Testis (tissue), 3 donors: ENCODE data around the gene DENND1A. TPM values are rescaled to one million over a fixed set of nuclear protein-coding genes. Genes with fewer than 3 reads are reported as not detected.
"Not testable (repeated sequence)": the region's sequence is repeated elsewhere in the genome, so short reads cannot be mapped to it uniquely, and the experiment has no call there.

ENCODE experiments used
- DNase-seq: peaks from one replicate; pipeline ENCODE4 v3.0.0-alpha.2; 2019
- H3K27ac ChIP-seq, 2 donors: fragments of 200-600 bp; sonication (generic); one replicate each; pipeline ENCODE4 v1.5.1; 2019
- H3K27me3 ChIP-seq: fragments of 200-600 bp; sonication (generic); one replicate; pipeline ENCODE4 v1.5.1; 2019
- H3K36me3 ChIP-seq: fragments of 200-600 bp; sonication (generic); one replicate; pipeline ENCODE4 v1.5.1; 2017; ENCODE audit warnings: low read depth; ENCODE audit errors: missing control alignments
- H3K4me1 ChIP-seq: fragments of 200-600 bp; sonication (generic); one replicate; pipeline ENCODE4 v1.5.1; 2019
- H3K4me3 ChIP-seq, 2 donors: fragments of 200-600 bp; sonication (generic); one replicate each; pipeline ENCODE4 v1.5.1; 2017 to 2019
- H3K9me3 ChIP-seq: fragments of 200-600 bp; sonication (generic); one replicate; pipeline ENCODE4 v1.5.1; 2017
- POLR2A ChIP-seq: fragments of 450-650 bp; IDR thresholded peaks from one replicate; pipeline ENCODE4 v1.6.1; 2017; ENCODE audit warnings: antibody characterized with exemption, mild to moderate bottlenecking, moderate library complexity
- WGBS, 2 donors: methylation state at CpG; one replicate each; pipeline ENCODE4 v1.1.5; 2018; 5-methylcytosine and 5-hydroxymethylcytosine counted together
- intact Hi-C: fragments of 100-400 bp; cut with DNase I; formaldehyde crosslinking; loops from one replicate; pipeline ENCODE4 v1.15.1; 2023; ENCODE audit warnings: low total_unique reads
- polyA plus RNA-seq: library from polyadenylated mRNA; stranded (reverse); fragments of 350-450 nt; fragmentation: Illumina TruSeq; extraction: RNeasy Lipid Tissue Mini Kit (QIAGEN cat#74804); gene quantifications from one replicate; pipeline ENCODE4 v1.2.3, GENCODE V29; 2014; ENCODE audit warnings: low read depth, low replicate concordance; ENCODE audit not compliant: insufficient read depth
- total RNA-seq, 2 donors: library from RNA; depleted of rRNA; stranded (reverse); fragments of >200 nt; gene quantifications; one replicate each; pipeline ENCODE4 v1.2.3, GENCODE V29; 2016
- TF ChIP-seq, protein P1 (sequence below), 3 experiments: fragments of 450-650 bp in 2 of 3; fragments of 200-600 bp in 1 of 3; sonication (generic) in 1 of 3; IDR thresholded peaks; one replicate each; pipeline ENCODE4 v1.5.1; 2016 to 2019; ENCODE audit warnings: antibody characterized with exemption in 3 of 3, mild to moderate bottlenecking in 2 of 3, moderate library complexity in 1 of 3

The DENND1A gene
- total and polyA plus RNA-seq, 3 donors from 2014 or later: 20.3 to 47.4 (median 44.9) TPM

- TF ChIP-seq POLR2A: no peak
- TF ChIP-seq, protein P1, sequence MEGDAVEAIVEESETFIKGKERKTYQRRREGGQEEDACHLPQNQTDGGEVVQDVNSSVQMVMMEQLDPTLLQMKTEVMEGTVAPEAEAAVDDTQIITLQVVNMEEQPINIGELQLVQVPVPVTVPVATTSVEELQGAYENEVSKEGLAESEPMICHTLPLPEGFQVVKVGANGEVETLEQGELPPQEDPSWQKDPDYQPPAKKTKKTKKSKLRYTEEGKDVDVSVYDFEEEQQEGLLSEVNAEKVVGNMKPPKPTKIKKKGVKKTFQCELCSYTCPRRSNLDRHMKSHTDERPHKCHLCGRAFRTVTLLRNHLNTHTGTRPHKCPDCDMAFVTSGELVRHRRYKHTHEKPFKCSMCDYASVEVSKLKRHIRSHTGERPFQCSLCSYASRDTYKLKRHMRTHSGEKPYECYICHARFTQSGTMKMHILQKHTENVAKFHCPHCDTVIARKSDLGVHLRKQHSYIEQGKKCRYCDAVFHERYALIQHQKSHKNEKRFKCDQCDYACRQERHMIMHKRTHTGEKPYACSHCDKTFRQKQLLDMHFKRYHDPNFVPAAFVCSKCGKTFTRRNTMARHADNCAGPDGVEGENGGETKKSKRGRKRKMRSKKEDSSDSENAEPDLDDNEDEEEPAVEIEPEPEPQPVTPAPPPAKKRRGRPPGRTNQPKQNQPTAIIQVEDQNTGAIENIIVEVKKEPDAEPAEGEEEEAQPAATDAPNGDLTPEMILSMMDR (IDR thresholded peaks at IDR 0.05): no peak
- Histone ChIP-seq H3K27ac (no peak overlapping the region), H3K4me3 (no peak overlapping the region), H3K27me3 (no peaks in the 10 kb centered on the region), H3K9me3 (no peaks in the 10 kb centered on the region), H3K36me3 (no peaks in the 10 kb centered on the region), H3K4me1 (no peaks in the 10 kb centered on the region)
- 73 to 88% methylated on average over 4 to 6 of the region's 6 CpGs for whole genome bisulfite sequencing, 2 donors
- intact Hi-C loops: no loop called here
- no peak for DNase-seq
These were observed 17.6 kb downstream of the DENND1A start for GRCh38 chr9:123912167-123912897.

DNA sequence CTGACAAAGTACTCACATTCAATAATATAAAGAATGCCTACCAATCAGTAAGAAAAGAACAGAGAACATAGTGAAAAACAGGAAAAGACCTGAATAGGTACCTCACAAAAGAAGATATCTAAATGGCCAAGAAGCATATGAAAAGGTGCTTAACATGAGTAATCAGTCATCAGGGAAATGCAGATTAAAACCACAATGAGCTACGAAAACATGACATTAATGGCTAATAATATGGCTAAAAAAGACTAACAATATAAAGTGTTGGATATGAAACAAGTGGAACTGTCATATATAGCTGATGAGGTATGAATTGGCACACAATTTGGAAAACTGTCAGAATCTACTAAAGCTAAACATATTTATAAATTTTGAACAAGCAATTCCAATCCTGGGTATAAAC is 18.9 kb downstream of the DENND1A start:
- WGBS, 2 donors: 95 to 96% methylated on average over 1 of the region's 1 CpG
- no peaks in the 10 kb centered on the region for H3K4me1 ChIP-seq
- no peak for TF ChIP-seq POLR2A
- TF ChIP-seq, protein P1 (IDR thresholded peaks at IDR 0.05): no peak
- no peaks in the 10 kb centered on the region for H3K9me3 ChIP-seq
- no peaks in the 10 kb centered on the region for H3K36me3 ChIP-seq
- DNase-seq: no peak
- no peak overlapping the region for H3K4me3 ChIP-seq
- no peak overlapping the region for H3K27ac ChIP-seq
- intact Hi-C loops: no loop called here
- H3K27me3 ChIP-seq: no peaks in the 10 kb centered on the region

DNA sequence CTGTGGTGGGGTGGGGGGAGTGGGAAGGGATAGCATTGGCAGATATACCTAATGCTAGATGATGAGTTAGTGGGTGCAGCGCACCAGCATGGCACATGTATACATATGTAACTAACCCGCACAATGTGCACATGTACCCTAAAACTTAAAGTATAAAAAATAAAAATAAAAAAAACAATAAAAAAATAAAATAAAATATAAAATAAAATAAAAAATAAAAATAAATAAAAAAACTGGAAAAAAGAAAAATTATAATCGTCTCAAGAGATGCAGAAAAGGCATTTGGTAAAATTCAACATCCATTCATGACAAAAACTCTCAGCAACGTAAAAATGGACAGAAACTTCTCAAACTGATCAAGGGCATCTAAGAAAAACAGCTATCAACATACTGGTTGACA is 20.7 kb downstream of the DENND1A start:
- H3K9me3 ChIP-seq, intact Hi-C loops, H3K27me3 ChIP-seq, H3K4me1 ChIP-seq, DNase-seq, H3K36me3 ChIP-seq, H3K27ac ChIP-seq, H3K4me3 ChIP-seq: not testable (repeated sequence)
- WGBS, 2 donors: 94 to 99% methylated on average over 4 of the region's 4 CpGs

- H3K4me1 ChIP-seq, intact Hi-C loops, DNase-seq, H3K27me3 ChIP-seq, H3K27ac ChIP-seq, H3K4me3 ChIP-seq, H3K36me3 ChIP-seq, H3K9me3 ChIP-seq: not testable (repeated sequence)
- 92 to 99% methylated on average over 16 to 18 of the region's 18 CpGs for WGBS, 2 donors
These were observed 26.4 kb downstream of the DENND1A start for GRCh38 chr9:123903550-123903949.

DNA sequence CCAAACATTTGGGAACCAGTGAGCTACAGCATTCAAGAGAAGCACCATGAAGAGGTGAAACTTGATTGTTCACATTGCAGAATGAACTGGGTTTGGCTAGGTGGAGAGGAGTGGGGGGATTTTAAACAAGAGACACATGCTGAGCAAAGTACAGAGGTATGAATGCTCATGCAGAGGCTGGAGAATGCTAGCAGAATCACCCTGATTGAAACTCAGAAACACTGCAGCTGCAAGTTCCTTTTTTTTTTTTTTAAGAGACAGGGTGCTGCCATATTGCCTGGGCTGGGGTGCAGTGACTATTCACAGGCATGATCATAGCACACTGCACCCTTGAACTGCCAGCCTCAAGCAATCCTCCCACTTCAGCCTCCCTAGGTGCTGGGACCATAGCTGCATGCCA is 35.1 kb downstream of the DENND1A start:
- H3K36me3 ChIP-seq: no peaks in the 10 kb centered on the region
- no peaks in the 10 kb centered on the region for H3K27me3 ChIP-seq
- no peaks in the 10 kb centered on the region for H3K9me3 ChIP-seq
- intact Hi-C loops: no loop called here
- H3K4me1 ChIP-seq: no peaks in the 10 kb centered on the region
- TF ChIP-seq, protein P1 (IDR thresholded peaks at IDR 0.05): no peak
- TF ChIP-seq POLR2A: no peak
- H3K4me3 ChIP-seq: no peak overlapping the region
- DNase-seq: no peak
- H3K27ac ChIP-seq: no peak overlapping the region

GRCh38 chr9:123893831-123894460 is 36.0 kb downstream of the DENND1A start:
- Histone ChIP-seq H3K9me3 (no peaks in the 10 kb centered on the region), H3K4me3 (no peak overlapping the region), H3K27ac (no peak overlapping the region), H3K27me3 (no peaks in the 10 kb centered on the region), H3K36me3 (no peaks in the 10 kb centered on the region), H3K4me1 (no peaks in the 10 kb centered on the region)
- intact Hi-C loops: no loop called here
- no peak for TF ChIP-seq POLR2A
- TF ChIP-seq, protein P1 (IDR thresholded peaks at IDR 0.05): no peak
- no peak for DNase-seq
- WGBS, 2 donors: 56 to 58% methylated on average over 4 of the region's 4 CpGs
